B cell (primary cell): Measurements from ENCODE around the gene TSC22D2. TPM values are rescaled to one million over a fixed set of nuclear protein-coding genes. Genes with fewer than 3 reads are reported as not detected.
"Not testable (repeated sequence)": the region's sequence is repeated elsewhere in the genome, so short reads cannot be mapped to it uniquely, and the experiment has no call there.

Source experiments
- ATAC-seq: fragments of 200-7000 bp; cut with Tn5 transposase; one replicate; pipeline ENCODE4 v1.10.0; 2021; ENCODE audit warnings: low read depth, mild to moderate bottlenecking, moderate number of reproducible peaks, moderate library complexity
- CTCF ChIA-PET: fragments of 350-600 bp; sonication (Branson Sonifier 250); formaldehyde crosslinking; loops from one replicate; lab custom pipeline; 2021; ENCODE audit warnings: antibody characterized with exemption, inconsistent platforms; lab: Charles Lee
- POLR2A ChIA-PET: fragments of 350-600 bp; sonication (Branson Sonifier 250); formaldehyde crosslinking; loops from one replicate; lab custom pipeline; 2021; ENCODE audit warnings: antibody characterized with exemption; lab: Charles Lee
- DNase-seq: peaks from one replicate; pipeline ENCODE4 v3.0.0; 2013
- H2AFZ ChIP-seq: 2 replicates; pipeline ENCODE4 v1.6.1; 2012; ENCODE audit warnings: mild to moderate bottlenecking, low read depth, low read length; ENCODE audit not compliant: insufficient read depth, poor library complexity, severe bottlenecking
- H3K27ac ChIP-seq, 2 donors: 1 replicate in 1 of 2; 2 replicates in 1 of 2; pipeline ENCODE4 v1.5.1; 2012 to 2013; ENCODE audit warnings: low read length in 2 of 2, mild to moderate bottlenecking in 2 of 2, moderate library complexity in 1 of 2
- H3K27me3 ChIP-seq, 4 experiments: fragments of 200-600 bp in 1 of 4; sonication (generic) in 1 of 4; replicated peaks in 1 of 4; 1 replicate in 2 of 4; 2 replicates in 2 of 4; pipeline versions ENCODE4 v1.6.1 to v1.7.0; 2013 to 2016; ENCODE audit warnings: low read length in 3 of 4, mild to moderate bottlenecking in 2 of 4, mixed read lengths in 1 of 4, moderate library complexity in 1 of 4; ENCODE audit not compliant: insufficient read depth in 4 of 4, control insufficient read depth in 3 of 4; ENCODE audit errors: control extremely low read depth in 1 of 4
- H3K36me3 ChIP-seq, 2 experiments: replicated peaks in 1 of 2; 1 replicate in 1 of 2; 2 replicates in 1 of 2; pipeline versions ENCODE4 v1.6.1 to v1.7.1; 2013; ENCODE audit warnings: low read length in 1 of 2; ENCODE audit not compliant: insufficient read depth in 2 of 2, control insufficient read depth in 1 of 2; ENCODE audit errors: control extremely low read depth in 1 of 2, extremely low read depth in 1 of 2
- H3K4me1 ChIP-seq, 2 donors: fragments of 200-600 bp in 1 of 2; sonication (generic) in 1 of 2; 1 replicate in 1 of 2; 2 replicates in 1 of 2; pipeline versions ENCODE4 v1.5.1 to v1.6.1; 2013 to 2017; ENCODE audit warnings: low read length in 2 of 2; ENCODE audit not compliant: control insufficient read depth in 2 of 2, insufficient read depth in 2 of 2
- H3K4me2 ChIP-seq: replicated peaks from 2 replicates; pipeline ENCODE3; 2012; ENCODE audit warnings: mild to moderate bottlenecking, low read depth, low read length; ENCODE audit not compliant: poor library complexity, severe bottlenecking
- H3K4me3 ChIP-seq, 5 experiments: fragments of 200-600 bp in 1 of 5; sonication (generic) in 1 of 5; 1 replicate in 3 of 5; 2 replicates in 2 of 5; pipeline versions ENCODE4 v1.5.1 to v1.7.0; 2011 to 2016; ENCODE audit warnings: low read length in 4 of 5, mild to moderate bottlenecking in 4 of 5, low read depth in 2 of 5, control low read depth in 1 of 5, moderate library complexity in 1 of 5; ENCODE audit not compliant: insufficient read depth in 1 of 5; ENCODE audit errors: control extremely low read depth in 1 of 5, extremely low read depth in 1 of 5
- H3K79me2 ChIP-seq: fragments of 200-600 bp; sonication (generic); one replicate; pipeline ENCODE4 v1.6.0; 2016; ENCODE audit warnings: low read length; ENCODE audit not compliant: control insufficient read depth, insufficient read depth
- H3K9ac ChIP-seq: fragments of 200-600 bp; sonication (generic); 2 replicates; pipeline ENCODE4 v1.6.1; 2017; ENCODE audit warnings: mild to moderate bottlenecking, low read length, moderate library complexity
- H3K9me3 ChIP-seq, 3 donors: one replicate each; pipeline versions ENCODE4 v1.6.1 to v1.7.1; 2013; ENCODE audit warnings: low read length in 2 of 3; ENCODE audit not compliant: control insufficient read depth in 2 of 3, insufficient read depth in 1 of 3; ENCODE audit errors: control extremely low read depth in 1 of 3
- H4K20me1 ChIP-seq: 2 replicates; pipeline ENCODE4 v1.6.0; 2012; ENCODE audit warnings: mild to moderate bottlenecking, low read length; ENCODE audit not compliant: insufficient read depth, control insufficient read depth, poor library complexity, severe bottlenecking
- H3K27ac Mint-ChIP-seq: one replicate; pipeline ENCODE4 v1.8.0; 2021; ENCODE audit warnings: mixed read lengths
- H3K27me3 Mint-ChIP-seq: one replicate; pipeline ENCODE4 v1.8.0; 2021; ENCODE audit warnings: mixed read lengths
- H3K4me1 Mint-ChIP-seq: one replicate; pipeline ENCODE4 v1.8.0; 2021; ENCODE audit warnings: mixed read lengths
- H3K4me3 Mint-ChIP-seq: one replicate; pipeline ENCODE4 v1.8.0; 2021; ENCODE audit warnings: mixed read lengths
- H3K9me3 Mint-ChIP-seq: one replicate; pipeline ENCODE4 v1.8.0; 2022; ENCODE audit warnings: mixed read lengths; ENCODE audit not compliant: insufficient read depth
- CTCF ChIP-seq: fragments of 200-600 bp; IDR thresholded peaks from one replicate; pipeline ENCODE4 v1.8.0; 2022; ENCODE audit warnings: antibody characterized with exemption, mild to moderate bottlenecking
- EZH2 ChIP-seq: IDR thresholded peaks from 2 replicates; pipeline ENCODE4 v1.6.1; 2012; ENCODE audit warnings: borderline replicate concordance, low read depth, mild to moderate bottlenecking, moderate library complexity, low read length; ENCODE audit not compliant: insufficient read depth, poor library complexity, severe bottlenecking
- WGBS: methylation state at CpG from one replicate; pipeline ENCODE4 v1.1.5; 2013; ENCODE audit warnings: missing lambda C conversion rate; ENCODE audit not compliant: insufficient coverage; 5-methylcytosine and 5-hydroxymethylcytosine counted together
- intact Hi-C: fragments of 100-400 bp; cut with micrococcal nuclease; formaldehyde crosslinking; loops from one replicate; pipeline ENCODE4 v1.10.0; 2022
- polyA plus RNA-seq: library from polyadenylated mRNA; depleted of rRNA; stranded (reverse); fragments of >200 nt; gene quantifications from 2 replicates; pipeline ENCODE4 v1.2.3, GENCODE V29; 2012
- total RNA-seq, 2 donors: library from RNA; stranded (reverse); fragments of 120-200 nt in 1 of 2; gene quantifications; 1 replicate in 1 of 2; 2 replicates in 1 of 2; pipeline versions ENCODE4 v1.2.3 to v1.2.4, GENCODE V29; 2013 to 2022

Gene TSC22D2
- total and polyA plus RNA-seq, 2 donors (not counting 1 experiment from before 2014, with no cell fraction given), result 17.2 to 45.9 TPM

GRCh38 chr3:150495563-150496168 is 87.6 kb downstream of the TSC22D2 start:
- peaks cover 0 to 5% (median under 1%) of the 10 kb centered on the region in 3 donors for H3K9me3 ChIP-seq
- intact Hi-C loops, result loop anchor here (1.0 to 5.0 kb wide), 4 partner anchors 85 to 528 kb away; no protein-coding TSS in a partner anchor
- H3K27ac ChIP-seq, result no peak overlapping the region
- DNase-seq, result peak; percentile 68
- no peak overlapping the region for H3K4me2 ChIP-seq
- Mint-ChIP-seq H3K4me1 (no peaks in the 10 kb centered on the region), H3K9me3 (no peaks in the 10 kb centered on the region), H3K4me3 (no peak overlapping the region), H3K27ac (no peak overlapping the region), H3K27me3 (no peaks in the 10 kb centered on the region)
- ATAC-seq, result peak; percentile 45
- H3K36me3 ChIP-seq, result no peaks in the 10 kb centered on the region
- H3K9ac ChIP-seq, result no peak overlapping the region
- WGBS, result no CpG with 5 or more reads among the region's 2 CpGs
- H3K4me3 ChIP-seq, result no peak overlapping the region
- ChIA-PET CTCF (interaction anchor here (0.7 to 6.5 kb wide), 34 partner anchors 8 to 1236 kb away, joined by 3 to 170 read pairs (median 4); partner anchors contain the start of genes PFN2 and TSC22D2), POLR2A (interaction anchor here (0.5 kb wide), 1 partner anchor 21 kb away, joined by 3 read pairs; no protein-coding TSS in a partner anchor)
- H3K79me2 ChIP-seq, result no peaks in the 10 kb centered on the region
- TF ChIP-seq EZH2 (no peak), CTCF (peak; percentile 91)
- H2AFZ ChIP-seq, result no peak overlapping the region
- no peaks in the 10 kb centered on the region for H3K4me1 ChIP-seq
- H4K20me1 ChIP-seq, result no peaks in the 10 kb centered on the region
- H3K27me3 ChIP-seq, result no peaks in the 10 kb centered on the region

- Histone ChIP-seq H3K27ac (no peak overlapping the region), H3K4me2 (no peak overlapping the region), H3K36me3 (no peaks in the 10 kb centered on the region), H3K4me1 (no peaks in the 10 kb centered on the region), H4K20me1 (no peaks in the 10 kb centered on the region), H3K27me3 (no peaks in the 10 kb centered on the region), H2AFZ (no peak overlapping the region), H3K9me3 (peaks cover 0 to 12% (median 8%) of the 10 kb centered on the region in 3 donors), H3K9ac (no peak overlapping the region), H3K79me2 (no peaks in the 10 kb centered on the region), H3K4me3 (no peak overlapping the region)
- ChIA-PET POLR2A (no interaction called here), CTCF (interaction anchor here (1.0 to 6.5 kb wide), 4 partner anchors 87 to 215 kb away, joined by 3 to 170 read pairs (median 38); partner anchors contain the start of gene TSC22D2)
- no CpG with 5 or more reads among the region's 2 CpGs for WGBS
- no peaks in the 10 kb centered on the region for H3K4me1 Mint-ChIP-seq
- peaks cover 5% of the 10 kb centered on the region for H3K9me3 Mint-ChIP-seq
- no peak overlapping the region for H3K27ac Mint-ChIP-seq
- TF ChIP-seq EZH2 (no peak), CTCF (no peak)
- intact Hi-C loops, result loop anchor here (5.0 kb wide), 1 partner anchor 271 kb away; no protein-coding TSS in a partner anchor
- DNase-seq (no peak), ATAC-seq (no peak)
- no peak overlapping the region for H3K4me3 Mint-ChIP-seq
- H3K27me3 Mint-ChIP-seq, result peaks cover 5% of the 10 kb centered on the region
Observed at GRCh38 chr3:150497956-150498355, 89.9 kb downstream of the TSC22D2 start.

- H3K4me3 Mint-ChIP-seq, ATAC-seq, H4K20me1 ChIP-seq, H3K4me1 ChIP-seq, H3K27me3 ChIP-seq, DNase-seq, H3K36me3 ChIP-seq, H2AFZ ChIP-seq, H3K27ac Mint-ChIP-seq, H3K27ac ChIP-seq, H3K9ac ChIP-seq, POLR2A ChIA-PET, H3K4me3 ChIP-seq, intact Hi-C loops, H3K4me2 ChIP-seq, H3K4me1 Mint-ChIP-seq, H3K9me3 Mint-ChIP-seq, H3K79me2 ChIP-seq: not testable (repeated sequence)
- peaks cover 0 to 12% (median 8%) of the 10 kb centered on the region in 3 donors for H3K9me3 ChIP-seq
- peaks cover 18% of the 10 kb centered on the region for H3K27me3 Mint-ChIP-seq
- 100% methylated on average over 1 of the region's 1 CpG for WGBS
- CTCF ChIA-PET, result interaction anchor here (2.2 kb wide), 1 partner anchor 89 kb away, joined by 5 read pairs; no protein-coding TSS in a partner anchor
Observed at GRCh38 chr3:150500960-150501359, 92.9 kb downstream of the TSC22D2 start.
